HepG2 (cell line): Measurements from ENCODE around the gene JPH4. TPM values are rescaled to one million over a fixed set of nuclear protein-coding genes. Genes with fewer than 3 reads are reported as not detected.

Experiments
- ATF4 ChIP-seq, 2 experiments: fragments of 450-650 bp in 1 of 2; sonication (generic) in 1 of 2; formaldehyde crosslinking; IDR thresholded peaks; 2 replicates each; pipeline versions ENCODE4 v1.5.0 to v1.8.0; 2020 to 2022; ENCODE audit warnings: mild to moderate bottlenecking in 1 of 2, missing genetic modification reagents in 1 of 2
- HMGA1 ChIP-seq: sonication (generic); formaldehyde crosslinking; conservative IDR thresholded peaks from 2 replicates; pipeline ENCODE4 v1.4.0; 2020; ENCODE audit warnings: missing genetic modification reagents
- IKZF1 ChIP-seq: fragments of 450-650 bp; IDR thresholded peaks from 2 replicates; pipeline ENCODE4 v1.7.1; 2016
- MXD3 ChIP-seq: IDR thresholded peaks from 2 replicates; pipeline ENCODE4 v1.6.1; 2016; ENCODE audit warnings: mild to moderate bottlenecking, missing biosample characterization, missing genetic modification reagents
- RXRB ChIP-seq: IDR thresholded peaks from 2 replicates; pipeline ENCODE4 v1.6.1; 2016; ENCODE audit warnings: borderline replicate concordance, missing genetic modification reagents, missing compliant biosample characterization
- TAF15 ChIP-seq: fragments of 200-400 bp; formaldehyde crosslinking; IDR thresholded peaks from one replicate; pipeline ENCODE4 v1.6.1; 2018; ENCODE audit warnings: mild to moderate bottlenecking, low read depth, low read length; ENCODE audit not compliant: poor library complexity, severe bottlenecking
- ZHX2 ChIP-seq, 2 experiments: sonication (generic) in 1 of 2; formaldehyde crosslinking in 1 of 2; IDR thresholded peaks; 2 replicates each; pipeline versions ENCODE4 v1.6.1 to v1.9.0; 2014 to 2022; ENCODE audit warnings: antibody characterized with exemption in 1 of 2, borderline replicate concordance in 1 of 2, inconsistent platforms in 1 of 2, low read depth in 1 of 2, missing genetic modification reagents in 1 of 2
- ZNF282 ChIP-seq: fragments of 450-650 bp; IDR thresholded peaks from 2 replicates; pipeline ENCODE4 v1.6.1; 2018; ENCODE audit not compliant: partially characterized antibody
- ZNF362 ChIP-seq: sonication (generic); formaldehyde crosslinking; IDR thresholded peaks from 2 replicates; pipeline ENCODE4 v1.4.0; 2020; ENCODE audit warnings: missing genetic modification reagents, mild to moderate bottlenecking, borderline replicate concordance
- polyA plus RNA-seq, 8 experiments: library from polyadenylated mRNA; depleted of rRNA in 3 of 8; stranded (reverse) in 7 of 8; unstranded in 1 of 8; fragments of >200 nt; fragmentation: Illumina TruSeq in 4 of 8; extraction: Trizol in 4 of 8; gene quantifications; 2 replicates each; pipeline versions ENCODE4 v1.2.1 to v1.2.3, GENCODE V29; 2011 to 2016; ENCODE audit warnings: low read depth in 4 of 8, missing spikeins in 1 of 8, mixed read lengths in 1 of 8; ENCODE audit not compliant: insufficient read depth in 1 of 8
- total RNA-seq, 5 experiments: library from RNA; depleted of rRNA; stranded (reverse); fragments of >200 nt; fragmentation: Illumina TruSeq; extraction: Trizol; gene quantifications; 2 replicates each; pipeline ENCODE4 v1.2.3, GENCODE V29; 2016; ENCODE audit warnings: low read depth in 1 of 5

The JPH4 gene
- total and polyA plus RNA-seq, 2 of the 13 experiments (the other 11 are each of a cell fraction or from before 2014, with no cell fraction given): 0.08 to 0.22 TPM

GRCh38 chr14:23550812-23551265 lies 27.8 kb downstream of the JPH4 start (continued):
- TF ChIP-seq MXD3 (CRISPR knock-in tag) (peak; percentile 39; the same call in 1 of the 2 replicates), ZNF362 (no peak), TAF15 (peak; percentile 22), IKZF1 (0 out of 2 replicates have a peak, but pooled peaks have one; percentile 20), RXRB (CRISPR knock-in tag) (no peak), ATF4 (CRISPR knock-in tag; IDR thresholded peaks at IDR 0.05) (peak in 1 of 2 experiments; percentile 28; a peak in 1 of 4 replicates), ZNF282 (peak; percentile 47), HMGA1 (CRISPR knock-in tag) (no peak), ZHX2 (IDR thresholded peaks at IDR 0.05; ENCODE audit: low read depth) (0 out of 2 replicates have a peak, but pooled peaks have one; percentile 8), ZHX2 (CRISPR knock-in tag; IDR thresholded peaks at IDR 0.05; ENCODE audit: borderline replicate concordance) (no peak)
